ENCODE results near the gene QDPR. TPM values are rescaled to one million over a fixed set of nuclear protein-coding genes. Genes with fewer than 3 reads are reported as not detected.

Gene QDPR
- total RNA-seq, 1 donor from 2014 or later: 52.4 TPM

GRCh38 chr4:17535242-17535641 lies 23.4 kb upstream of the QDPR start:
- Mint-ChIP-seq H3K4me3 (no peak overlapping the region), H3K27ac (no peak overlapping the region), H3K36me3 (no peaks in the 10 kb centered on the region), H3K9me3 (no peaks in the 10 kb centered on the region), H3K27me3 (no peaks in the 10 kb centered on the region), H3K4me1 (ENCODE audit: unreplicated experiment) (no peaks in the 10 kb centered on the region)
- TF ChIP-seq CTCF (conservative IDR thresholded peaks at IDR 0.05): no peak
- DNase-seq (ENCODE audit: extremely low spot score, unreplicated experiment): no peak

GRCh38 chr4:17534705-17535104 lies 22.8 kb upstream of the QDPR start:
- H3K4me3 Mint-ChIP-seq: no peak overlapping the region
- no peaks in the 10 kb centered on the region for H3K27me3 Mint-ChIP-seq
- no peak for TF ChIP-seq CTCF (conservative IDR thresholded peaks at IDR 0.05)
- no peak for DNase-seq (ENCODE audit: extremely low spot score, unreplicated experiment)
- no peaks in the 10 kb centered on the region for H3K9me3 Mint-ChIP-seq
- no peaks in the 10 kb centered on the region for H3K4me1 Mint-ChIP-seq (ENCODE audit: unreplicated experiment)
- no peaks in the 10 kb centered on the region for H3K36me3 Mint-ChIP-seq
- no peak overlapping the region for H3K27ac Mint-ChIP-seq

- no peak for TF ChIP-seq CTCF (conservative IDR thresholded peaks at IDR 0.05)
- H3K27me3 Mint-ChIP-seq: peaks cover 11% of the 10 kb centered on the region
- DNase-seq (ENCODE audit: extremely low spot score, unreplicated experiment): no peak
Measured at GRCh38 chr4:17531538-17532285, 19.8 kb upstream of the QDPR start.

GRCh38 chr4:17528551-17529165 lies 16.8 kb upstream of the QDPR start:
- DNase-seq (ENCODE audit: extremely low spot score, unreplicated experiment): no peak
- Mint-ChIP-seq H3K36me3 (no peaks in the 10 kb centered on the region), H3K4me3 (no peak overlapping the region), H3K9me3 (no peaks in the 10 kb centered on the region), H3K27ac (no peak overlapping the region), H3K27me3 (peaks cover 18% of the 10 kb centered on the region), H3K4me1 (ENCODE audit: unreplicated experiment) (no peaks in the 10 kb centered on the region)
- no peak for TF ChIP-seq CTCF (conservative IDR thresholded peaks at IDR 0.05)

More at GRCh38 chr4:17531538-17532285, 19.8 kb upstream of the QDPR start:
- Mint-ChIP-seq H3K9me3 (no peaks in the 10 kb centered on the region), H3K27ac (no peak overlapping the region), H3K4me1 (ENCODE audit: unreplicated experiment) (no peaks in the 10 kb centered on the region), H3K36me3 (no peaks in the 10 kb centered on the region), H3K4me3 (no peak overlapping the region)

- no peaks in the 10 kb centered on the region for H3K9me3 Mint-ChIP-seq
- peaks cover 26% of the 10 kb centered on the region for H3K27me3 Mint-ChIP-seq
- H3K36me3 Mint-ChIP-seq: no peaks in the 10 kb centered on the region
- TF ChIP-seq CTCF (conservative IDR thresholded peaks at IDR 0.05): no peak
- no peak overlapping the region for H3K27ac Mint-ChIP-seq
- H3K4me3 Mint-ChIP-seq: no peak overlapping the region
- no peaks in the 10 kb centered on the region for H3K4me1 Mint-ChIP-seq (ENCODE audit: unreplicated experiment)
- DNase-seq (ENCODE audit: extremely low spot score, unreplicated experiment): no peak
Measured at GRCh38 chr4:17526695-17527477, 15.0 kb upstream of the QDPR start.
